CD8-positive, alpha-beta memory T cell (primary cell): Measurements from ENCODE around the gene VPS54. TPM values are rescaled to one million over a fixed set of nuclear protein-coding genes. Genes with fewer than 3 reads are reported as not detected.

Experiments used
- CTCF ChIA-PET: fragments of 350-600 bp; sonication (Branson Sonifier 250); formaldehyde crosslinking; loops from one replicate; lab custom pipeline; 2021; ENCODE audit warnings: antibody characterized with exemption; lab: Charles Lee
- POLR2A ChIA-PET: fragments of 350-600 bp; sonication (Branson Sonifier 250); formaldehyde crosslinking; loops from one replicate; lab custom pipeline; 2021; ENCODE audit warnings: antibody characterized with exemption; lab: Charles Lee
- DNase-seq, 5 donors: peaks; one replicate each; pipeline versions ENCODE4 v3.0.0 to v3.0.0-alpha.2; 2020 to 2022; ENCODE audit warnings: mixed read lengths in 1 of 5
- H3K27ac ChIP-seq: one replicate; pipeline ENCODE4 v1.7.0; 2013; ENCODE audit warnings: low read depth, mild to moderate bottlenecking, low read length, moderate library complexity
- H3K27me3 ChIP-seq: 2 replicates; pipeline ENCODE4 v1.7.0; 2013; ENCODE audit warnings: low read length, mild to moderate bottlenecking; ENCODE audit not compliant: insufficient read depth, poor library complexity, severe bottlenecking
- H3K36me3 ChIP-seq: 2 replicates; pipeline ENCODE4 v1.7.0; 2013; ENCODE audit warnings: mild to moderate bottlenecking, low read length, moderate library complexity; ENCODE audit not compliant: insufficient read depth
- H3K4me1 ChIP-seq: 2 replicates; pipeline ENCODE4 v1.7.0; 2013; ENCODE audit warnings: mild to moderate bottlenecking, low read length, moderate library complexity; ENCODE audit not compliant: insufficient read depth
- H3K4me3 ChIP-seq: 2 replicates; pipeline ENCODE4 v1.7.0; 2013; ENCODE audit warnings: mild to moderate bottlenecking, low read length
- H3K9me3 ChIP-seq: 2 replicates; pipeline ENCODE4 v1.7.0; 2013; ENCODE audit warnings: mild to moderate bottlenecking, low read length
- H3K27ac Mint-ChIP-seq, 8 donors: one replicate each; pipeline ENCODE4 v1.8.0; 2020 to 2021; ENCODE audit warnings: mixed read lengths in 8 of 8, mild to moderate bottlenecking in 6 of 8, inconsistent platforms in 3 of 8, moderate library complexity in 3 of 8
- H3K27me3 Mint-ChIP-seq, 2 donors: one replicate each; pipeline ENCODE4 v1.8.0; 2020 to 2021; ENCODE audit warnings: mixed read lengths in 2 of 2, mild to moderate bottlenecking in 1 of 2, moderate library complexity in 1 of 2
- H3K36me3 Mint-ChIP-seq, 3 donors: one replicate each; pipeline ENCODE4 v1.8.0; 2020 to 2021; ENCODE audit warnings: mixed read lengths in 3 of 3, inconsistent platforms in 1 of 3, mild to moderate bottlenecking in 1 of 3
- H3K4me1 Mint-ChIP-seq, 3 donors: one replicate each; pipeline ENCODE4 v1.8.0; 2020 to 2021; ENCODE audit warnings: mixed read lengths in 3 of 3, inconsistent platforms in 1 of 3, mild to moderate bottlenecking in 1 of 3
- H3K4me3 Mint-ChIP-seq, 7 donors: one replicate each; pipeline ENCODE4 v1.8.0; 2020 to 2021; ENCODE audit warnings: mixed read lengths in 7 of 7, mild to moderate bottlenecking in 6 of 7, moderate library complexity in 4 of 7, inconsistent platforms in 2 of 7
- H3K9me3 Mint-ChIP-seq, 5 donors: one replicate each; pipeline ENCODE4 v1.8.0; 2020 to 2022; ENCODE audit warnings: mixed read lengths in 5 of 5, mild to moderate bottlenecking in 3 of 5, moderate library complexity in 2 of 5, inconsistent platforms in 1 of 5
- polyA plus RNA-seq: library from polyadenylated mRNA; unstranded; fragments of 300-500 nt; fragmentation: Illumina TruSeq; gene quantifications from one replicate; pipeline ENCODE4 v1.2.3, GENCODE V29; 2021
- total RNA-seq, 2 experiments: library from RNA; stranded (reverse); gene quantifications; one replicate each; pipeline ENCODE4 v1.2.3, GENCODE V29; 2021

Gene VPS54
- total and polyA plus RNA-seq, 3 experiments from 2014 or later = 10.7 to 11.3 (median 10.9) TPM

DNA sequence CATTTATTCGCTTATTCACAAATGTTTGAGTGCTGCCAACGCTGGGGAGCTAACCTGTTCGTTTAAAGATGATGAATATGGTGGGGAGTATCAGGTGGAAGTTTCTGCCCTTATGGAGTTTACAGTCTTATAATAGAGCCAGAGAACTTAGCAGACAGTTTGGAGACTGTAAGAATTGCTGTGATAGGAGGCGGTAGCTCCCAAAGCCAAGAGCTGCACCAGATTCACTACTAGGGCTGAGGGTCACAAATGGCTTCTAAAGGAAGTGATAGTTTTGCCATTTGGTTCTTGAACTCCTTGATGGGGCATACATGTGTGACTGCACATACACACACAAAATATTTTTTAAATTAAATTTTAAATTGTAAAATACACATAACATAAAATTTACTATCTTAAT is 148.5 kb downstream of the VPS54 start:
- peaks cover 35 to 60% (median 51%) of the 10 kb centered on the region in 3 donors for H3K4me1 Mint-ChIP-seq
- peaks cover 0 to 66% (median 14%) of the 10 kb centered on the region in 3 donors for H3K36me3 Mint-ChIP-seq
- H3K9me3 Mint-ChIP-seq = no peaks in the 10 kb centered on the region
- H3K27ac Mint-ChIP-seq = no peak overlapping the region
- Histone ChIP-seq H3K4me1 (peaks cover 6% of the 10 kb centered on the region), H3K36me3 (peaks cover 15% of the 10 kb centered on the region), H3K4me3 (no peak overlapping the region), H3K9me3 (no peaks in the 10 kb centered on the region), H3K27ac (no peak overlapping the region), H3K27me3 (no peaks in the 10 kb centered on the region)
- no peak overlapping the region for H3K4me3 Mint-ChIP-seq
- no peaks in the 10 kb centered on the region for H3K27me3 Mint-ChIP-seq
- POLR2A ChIA-PET = no interaction called here
- CTCF ChIA-PET = no interaction called here
- no peak for DNase-seq

DNA sequence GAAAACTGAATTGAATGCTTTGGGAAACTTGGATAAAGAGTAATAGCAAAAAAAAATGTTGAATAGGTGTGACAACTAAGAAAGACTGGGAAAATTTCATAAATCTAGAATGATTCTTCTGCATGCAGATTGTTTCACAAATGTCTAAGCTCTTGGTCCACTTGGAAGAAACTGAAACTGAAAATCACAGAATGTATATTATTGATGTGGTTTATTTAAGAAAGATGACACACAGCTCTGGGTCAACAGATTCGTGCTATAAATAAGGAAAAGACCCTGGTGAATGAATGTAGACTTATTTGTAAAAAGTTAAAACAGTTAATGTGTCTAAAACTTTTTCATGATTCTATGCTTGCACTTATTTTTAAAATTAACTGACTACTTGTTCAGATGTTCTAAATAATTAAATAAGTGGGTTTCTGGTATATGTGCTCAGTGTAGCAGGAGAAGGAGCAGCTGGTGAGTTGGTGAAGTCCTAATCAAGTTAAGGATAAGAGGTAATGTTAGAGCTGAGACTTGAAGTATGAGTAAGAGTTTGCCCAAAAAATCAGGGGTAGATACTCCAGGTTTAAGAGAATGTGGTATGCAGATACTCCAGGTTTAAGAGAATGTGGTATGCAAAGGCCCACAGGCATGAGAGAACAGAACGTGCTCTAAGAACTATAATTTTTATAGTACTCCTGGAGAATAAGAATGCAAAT is 153.1 kb downstream of the VPS54 start:
- no peak overlapping the region for H3K4me3 ChIP-seq
- peak overlapping the region in 7 of 8 donors; percentile 26 to 84 (median 76) for H3K27ac Mint-ChIP-seq

DNA sequence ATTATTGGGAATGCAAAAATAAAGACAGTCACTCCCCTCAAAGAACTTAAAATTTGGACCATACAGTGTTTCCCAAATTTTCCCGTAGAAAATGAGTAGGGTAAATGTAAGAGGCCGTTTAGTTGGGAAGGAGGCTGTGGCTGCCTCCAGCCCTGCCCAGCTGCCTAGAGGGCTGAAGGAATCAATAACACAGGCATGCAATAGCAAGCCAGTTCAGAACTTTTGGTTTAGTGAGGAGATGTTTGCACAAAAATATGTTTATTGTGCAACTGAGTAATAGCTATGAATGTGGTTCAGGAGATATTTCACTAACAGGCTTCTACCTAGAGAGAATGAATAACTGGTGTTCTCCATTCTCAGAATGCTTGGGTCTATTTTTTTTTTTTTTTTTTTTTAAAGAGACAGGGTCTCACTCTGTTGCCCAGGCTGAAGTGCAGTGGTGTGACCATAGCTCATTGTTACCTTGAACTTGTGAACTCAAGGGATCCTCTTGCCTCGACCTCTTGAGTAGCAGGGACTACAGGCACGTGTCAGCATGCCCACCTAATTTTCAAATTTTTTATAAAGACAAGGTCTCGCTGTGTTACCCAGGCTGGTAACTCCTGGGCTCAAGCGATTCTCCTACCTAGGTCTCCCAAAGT is 153.9 kb downstream of the VPS54 start:
- H3K27ac Mint-ChIP-seq = peak overlapping the region in 4 of 8 donors; percentile 47 to 76 (median 63)

More for the DNA sequence above, 153.1 kb downstream of the VPS54 start:
- H3K36me3 ChIP-seq = peaks cover 9% of the 10 kb centered on the region
- DNase-seq = peak in 1 of 5 donors; percentile 12
- ChIA-PET POLR2A (interaction anchor here (0.9 to 2.2 kb wide), 2 partner anchors 25 kb away, joined by 3 to 7 read pairs; partner anchors contain the start of gene UGP2), CTCF (interaction anchor here (0.6 to 1.2 kb wide), 2 partner anchors 24 to 227 kb away, joined by 3 to 4 read pairs; partner anchors contain the start of gene UGP2)
- peak overlapping the region in 5 of 7 donors; percentile 0 to 42 (median 34) for H3K4me3 Mint-ChIP-seq
- H3K4me1 Mint-ChIP-seq = peaks cover 21 to 57% (median 29%) of the 10 kb centered on the region in 3 donors
- no peak overlapping the region for H3K27ac ChIP-seq
- H3K27me3 ChIP-seq = no peaks in the 10 kb centered on the region
- peaks cover 0 to 63% (median 16%) of the 10 kb centered on the region in 3 donors for H3K36me3 Mint-ChIP-seq
- no peaks in the 10 kb centered on the region for H3K27me3 Mint-ChIP-seq
- no peaks in the 10 kb centered on the region for H3K9me3 Mint-ChIP-seq
- no peaks in the 10 kb centered on the region for H3K9me3 ChIP-seq
- H3K4me1 ChIP-seq = peaks cover 6% of the 10 kb centered on the region

DNA sequence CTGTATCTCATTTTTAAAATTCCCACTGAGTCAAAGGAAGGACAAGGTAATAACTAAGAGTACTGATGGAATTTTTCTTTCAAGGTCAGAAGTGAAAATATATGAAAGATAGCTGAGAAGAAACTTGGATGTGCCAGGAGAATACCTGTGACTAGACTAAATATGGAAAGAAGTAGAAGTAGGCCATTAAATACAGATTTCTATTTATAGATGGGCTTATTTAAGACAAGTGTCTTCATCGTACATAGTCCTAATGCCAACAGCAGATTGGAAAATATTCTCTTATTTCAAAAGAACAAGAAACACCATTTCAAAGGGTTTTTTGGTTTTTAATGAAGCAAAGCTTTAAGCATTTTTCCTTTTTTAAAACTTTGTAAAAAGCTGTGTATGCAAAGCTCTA is 155.5 kb downstream of the VPS54 start:
- DNase-seq = no peak
- H3K27ac Mint-ChIP-seq = peak overlapping the region in 2 of 8 donors; percentile 37 to 75
- CTCF ChIA-PET = no interaction called here

More for the DNA sequence above, 153.9 kb downstream of the VPS54 start:
- no peak overlapping the region for H3K4me3 ChIP-seq
- peak overlapping the region in 1 of 7 donors; percentile 35 for H3K4me3 Mint-ChIP-seq
- peaks cover 23 to 56% (median 33%) of the 10 kb centered on the region in 3 donors for H3K4me1 Mint-ChIP-seq
- peaks cover 9% of the 10 kb centered on the region for H3K36me3 ChIP-seq
- POLR2A ChIA-PET = interaction anchor here (2.2 kb wide), 1 partner anchor 24 kb away, joined by 7 read pairs; the partner anchor contains the start of gene UGP2
- no peaks in the 10 kb centered on the region for H3K9me3 Mint-ChIP-seq
- no peak for DNase-seq
- no peak overlapping the region for H3K27ac ChIP-seq
- CTCF ChIA-PET = interaction anchor here (0.6 to 1.2 kb wide), 3 partner anchors 9 to 226 kb away, joined by 3 to 4 read pairs (median 3); partner anchors contain the start of gene UGP2
- peaks cover 6% of the 10 kb centered on the region for H3K4me1 ChIP-seq
- H3K27me3 ChIP-seq = no peaks in the 10 kb centered on the region
- H3K36me3 Mint-ChIP-seq = peaks cover 0 to 61% (median 16%) of the 10 kb centered on the region in 3 donors
- H3K9me3 ChIP-seq = no peaks in the 10 kb centered on the region
- H3K27me3 Mint-ChIP-seq = no peaks in the 10 kb centered on the region

DNA sequence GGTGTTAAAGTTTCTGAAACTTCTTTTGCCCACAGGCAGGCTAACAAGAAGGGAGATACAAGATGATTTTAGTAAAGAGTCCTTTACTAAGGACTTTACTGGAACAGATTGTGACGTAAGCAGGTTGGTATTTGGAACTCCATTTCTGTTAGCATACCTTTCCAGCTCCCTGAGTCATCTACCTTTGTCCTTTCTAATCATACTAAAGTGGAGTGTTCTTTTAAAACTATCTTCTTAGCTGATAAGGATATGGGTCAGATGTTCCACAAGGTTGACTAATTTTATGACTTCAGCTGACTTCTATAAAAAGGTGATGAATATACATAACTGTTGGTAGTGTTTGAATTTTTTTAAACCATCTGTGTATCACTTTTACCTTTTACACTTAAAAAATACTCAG is 156.4 kb downstream of the VPS54 start:
- H3K4me3 ChIP-seq = no peak overlapping the region
- no peaks in the 10 kb centered on the region for H3K27me3 ChIP-seq
- Mint-ChIP-seq H3K27me3 (no peaks in the 10 kb centered on the region), H3K9me3 (no peaks in the 10 kb centered on the region), H3K27ac (peak overlapping the region in 1 of 8 donors; percentile 17), H3K4me1 (peaks cover 23 to 46% (median 38%) of the 10 kb centered on the region in 3 donors), H3K4me3 (no peak overlapping the region), H3K36me3 (peaks cover 0 to 67% (median 10%) of the 10 kb centered on the region in 3 donors)
- H3K4me1 ChIP-seq = peaks cover 6% of the 10 kb centered on the region
- peaks cover 13% of the 10 kb centered on the region for H3K36me3 ChIP-seq
- ChIA-PET POLR2A (no interaction called here), CTCF (interaction anchor here (1.6 to 2.8 kb wide), 2 partner anchors 21 to 164 kb away, joined by 4 to 23 read pairs; partner anchors contain the start of gene UGP2)
- no peaks in the 10 kb centered on the region for H3K9me3 ChIP-seq
- no peak overlapping the region for H3K27ac ChIP-seq
- DNase-seq = no peak

More for the DNA sequence above, 155.5 kb downstream of the VPS54 start:
- Mint-ChIP-seq H3K36me3 (peaks cover 0 to 70% (median 14%) of the 10 kb centered on the region in 3 donors), H3K4me1 (peaks cover 22 to 49% (median 33%) of the 10 kb centered on the region in 3 donors), H3K4me3 (no peak overlapping the region), H3K9me3 (no peaks in the 10 kb centered on the region), H3K27me3 (no peaks in the 10 kb centered on the region)
- peaks cover 6% of the 10 kb centered on the region for H3K4me1 ChIP-seq
- no peak overlapping the region for H3K27ac ChIP-seq
- peaks cover 9% of the 10 kb centered on the region for H3K36me3 ChIP-seq
- H3K4me3 ChIP-seq = no peak overlapping the region
- POLR2A ChIA-PET = interaction anchor here (2.2 kb wide), 1 partner anchor 23 kb away, joined by 7 read pairs; the partner anchor contains the start of gene UGP2
- H3K9me3 ChIP-seq = no peaks in the 10 kb centered on the region
- H3K27me3 ChIP-seq = no peaks in the 10 kb centered on the region

DNA sequence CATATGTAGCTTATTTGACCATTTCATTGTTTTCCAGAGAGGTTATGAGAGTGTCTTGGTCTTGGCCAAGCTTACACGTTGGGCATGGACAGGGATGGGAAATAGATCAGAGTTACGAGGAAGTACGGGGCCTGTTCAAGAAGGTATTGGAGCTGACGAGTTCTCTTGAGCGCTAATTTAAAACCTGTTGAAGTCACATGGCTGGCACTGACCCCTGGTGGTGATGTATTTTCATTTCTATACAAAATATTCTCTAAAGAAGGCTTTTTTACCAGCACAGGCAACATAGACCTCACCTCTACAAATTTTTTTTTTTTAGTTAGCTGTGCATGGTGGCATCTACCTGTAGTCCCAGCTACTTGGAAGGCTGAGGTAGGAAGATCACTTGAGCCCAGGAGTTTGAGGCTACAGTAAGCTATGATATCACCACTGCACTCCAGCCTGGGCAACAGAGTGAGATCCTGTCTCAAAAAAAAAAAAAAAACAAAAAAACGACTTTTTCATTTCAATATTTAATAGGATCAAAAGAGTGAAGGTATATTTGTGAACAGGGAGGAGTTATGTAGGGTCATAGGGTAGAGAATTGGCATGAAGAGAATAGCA is 157.9 kb downstream of the VPS54 start:
- Histone ChIP-seq H3K9me3 (no peaks in the 10 kb centered on the region), H3K4me3 (no peak overlapping the region), H3K27ac (no peak overlapping the region), H3K36me3 (peaks cover 17% of the 10 kb centered on the region), H3K27me3 (no peaks in the 10 kb centered on the region), H3K4me1 (peaks cover 14% of the 10 kb centered on the region)
- Mint-ChIP-seq H3K4me3 (no peak overlapping the region), H3K4me1 (peaks cover 26 to 51% (median 39%) of the 10 kb centered on the region in 3 donors), H3K9me3 (no peaks in the 10 kb centered on the region), H3K27me3 (no peaks in the 10 kb centered on the region), H3K36me3 (peaks cover 0 to 73% (median 10%) of the 10 kb centered on the region in 3 donors), H3K27ac (peak overlapping the region in 6 of 8 donors; percentile 7 to 90 (median 33))
- DNase-seq = peak; percentile 26 to 73 (median 51)
- POLR2A ChIA-PET = interaction anchor here (0.6 to 1.8 kb wide), 3 partner anchors 20 to 273 kb away, joined by 6 to 13 read pairs (median 9); partner anchors contain the start of genes MDH1, UGP2 and WDPCP
- CTCF ChIA-PET = interaction anchor here (0.7 to 2.8 kb wide), 16 partner anchors 11 to 439 kb away, joined by 3 to 23 read pairs (median 4); partner anchors contain the start of genes MDH1, UGP2 and WDPCP

DNA sequence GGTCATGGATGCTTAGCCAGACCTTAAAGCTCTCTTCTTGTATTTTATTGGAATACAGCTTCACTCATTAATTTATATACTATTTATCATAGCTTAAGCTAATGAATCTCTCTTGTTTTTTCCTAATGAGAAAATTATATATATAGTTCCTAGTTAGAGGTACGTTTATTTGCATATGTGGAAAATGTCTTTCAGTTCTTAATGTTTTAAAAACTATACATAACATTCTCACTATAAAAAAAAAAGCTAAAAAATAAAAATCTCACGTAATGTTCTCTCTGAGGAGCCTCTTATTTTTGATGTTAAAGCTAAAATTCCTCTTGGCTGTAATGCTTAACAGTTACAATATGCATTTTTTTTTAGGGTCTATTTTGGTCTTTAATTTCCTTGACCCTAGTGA is 160.9 kb downstream of the VPS54 start:
- no peak overlapping the region for H3K27ac ChIP-seq
- no peak for DNase-seq
- ChIA-PET CTCF (interaction anchor here (1.1 to 3.0 kb wide), 3 partner anchors 9 to 159 kb away, joined by 3 to 12 read pairs (median 4); no protein-coding TSS in a partner anchor), POLR2A (interaction anchor here (1.3 kb wide), 1 partner anchor 17 kb away, joined by 4 read pairs; the partner anchor contains the start of gene UGP2)
- H3K4me1 ChIP-seq = peaks cover 41% of the 10 kb centered on the region
- H3K27me3 ChIP-seq = no peaks in the 10 kb centered on the region
- peaks cover 46 to 56% (median 55%) of the 10 kb centered on the region in 3 donors for H3K4me1 Mint-ChIP-seq
- H3K9me3 ChIP-seq = no peaks in the 10 kb centered on the region
- no peaks in the 10 kb centered on the region for H3K27me3 Mint-ChIP-seq
- peaks cover 0 to 55% (median 6%) of the 10 kb centered on the region in 3 donors for H3K36me3 Mint-ChIP-seq
- peak overlapping the region in 5 of 8 donors; percentile 3 to 69 (median 46) for H3K27ac Mint-ChIP-seq
- no peak overlapping the region for H3K4me3 ChIP-seq
- H3K9me3 Mint-ChIP-seq = no peaks in the 10 kb centered on the region
- no peak overlapping the region for H3K4me3 Mint-ChIP-seq
- peaks cover 12% of the 10 kb centered on the region for H3K36me3 ChIP-seq
